ENCODE results near the gene PCSK2. TPM values are rescaled to one million over a fixed set of nuclear protein-coding genes. Genes with fewer than 3 reads are reported as not detected.

The PCSK2 gene
- total RNA-seq, 3 donors from 2014 or later (not counting 1 experiment from before 2014, with no cell fraction given): not detected

DNA sequence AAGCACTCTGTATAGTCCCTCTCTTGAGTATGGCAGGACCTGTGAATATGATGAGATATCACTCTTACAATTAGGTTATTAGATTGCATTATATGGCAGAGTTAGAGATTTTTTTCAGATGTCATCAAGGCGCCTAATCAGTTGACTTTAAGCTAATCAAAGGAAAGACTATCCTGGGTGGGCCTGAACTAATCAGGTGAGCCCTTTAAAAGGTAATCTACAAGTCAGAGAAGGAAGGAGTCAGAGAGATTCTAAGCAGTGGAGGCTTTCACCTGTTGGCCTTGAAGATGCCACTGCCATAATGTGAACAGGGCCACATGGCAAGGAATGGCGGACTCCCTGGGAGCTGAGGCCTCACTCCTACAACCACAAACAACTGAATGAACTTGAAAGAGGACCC is 152.8 kb downstream of the PCSK2 start:
- Mint-ChIP-seq H3K9me3 (no peaks in the 10 kb centered on the region), H3K4me1 (no peaks in the 10 kb centered on the region), H3K27ac (no peak overlapping the region), H3K36me3 (no peaks in the 10 kb centered on the region), H3K27me3 (ENCODE audit: low read depth in 2 of 2) (peaks cover 9 to 13% of the 10 kb centered on the region in 2 donors), H3K4me3 (no peak overlapping the region)
- Histone ChIP-seq H3K4me3 (ENCODE audit: low read length) (no peak overlapping the region), H3K4me1 (ENCODE audit: control insufficient read depth, insufficient read depth, low read length) (no peaks in the 10 kb centered on the region), H3K9me3 (ENCODE audit: control insufficient read depth, insufficient read depth, low read length) (no peaks in the 10 kb centered on the region), H3K27ac (ENCODE audit: low read length) (no peak overlapping the region), H3K27me3 (ENCODE audit: control insufficient read depth, insufficient read depth, low read length) (no peaks in the 10 kb centered on the region), H3K36me3 (ENCODE audit: control insufficient read depth, insufficient read depth, low read length) (no peaks in the 10 kb centered on the region)
- ATAC-seq: no peak
- intact Hi-C loops (cut with micrococcal nuclease): no loop called here
- WGBS (ENCODE audit: insufficient coverage): 82% methylated on average over 2 of the region's 2 CpGs
- TF ChIP-seq, protein P1, sequence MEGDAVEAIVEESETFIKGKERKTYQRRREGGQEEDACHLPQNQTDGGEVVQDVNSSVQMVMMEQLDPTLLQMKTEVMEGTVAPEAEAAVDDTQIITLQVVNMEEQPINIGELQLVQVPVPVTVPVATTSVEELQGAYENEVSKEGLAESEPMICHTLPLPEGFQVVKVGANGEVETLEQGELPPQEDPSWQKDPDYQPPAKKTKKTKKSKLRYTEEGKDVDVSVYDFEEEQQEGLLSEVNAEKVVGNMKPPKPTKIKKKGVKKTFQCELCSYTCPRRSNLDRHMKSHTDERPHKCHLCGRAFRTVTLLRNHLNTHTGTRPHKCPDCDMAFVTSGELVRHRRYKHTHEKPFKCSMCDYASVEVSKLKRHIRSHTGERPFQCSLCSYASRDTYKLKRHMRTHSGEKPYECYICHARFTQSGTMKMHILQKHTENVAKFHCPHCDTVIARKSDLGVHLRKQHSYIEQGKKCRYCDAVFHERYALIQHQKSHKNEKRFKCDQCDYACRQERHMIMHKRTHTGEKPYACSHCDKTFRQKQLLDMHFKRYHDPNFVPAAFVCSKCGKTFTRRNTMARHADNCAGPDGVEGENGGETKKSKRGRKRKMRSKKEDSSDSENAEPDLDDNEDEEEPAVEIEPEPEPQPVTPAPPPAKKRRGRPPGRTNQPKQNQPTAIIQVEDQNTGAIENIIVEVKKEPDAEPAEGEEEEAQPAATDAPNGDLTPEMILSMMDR (IDR thresholded peaks at IDR 0.05): no peak
- no peak for DNase-seq

DNA sequence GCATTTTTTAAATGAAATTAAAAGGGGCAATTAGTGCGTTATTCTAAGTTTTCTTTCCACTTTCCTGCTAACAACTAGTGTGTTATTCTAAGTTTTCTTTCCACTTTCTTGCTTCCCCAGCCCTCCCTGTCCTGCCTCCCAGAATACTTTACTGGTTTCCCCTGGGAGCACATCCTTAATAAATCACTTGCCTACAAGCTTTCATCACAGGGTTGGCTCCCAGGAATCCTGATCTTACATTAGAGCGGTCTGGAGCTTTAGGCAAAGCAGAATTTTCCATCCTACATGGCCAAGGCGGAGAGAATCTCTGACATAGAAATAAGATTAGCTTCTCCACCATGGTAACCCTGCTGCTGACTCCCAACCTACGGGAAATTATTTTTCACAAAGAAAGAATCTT is 154.0 kb downstream of the PCSK2 start:
- Mint-ChIP-seq H3K4me3 (no peak overlapping the region), H3K27ac (no peak overlapping the region)
- TF ChIP-seq, protein P1 (IDR thresholded peaks at IDR 0.05): no peak

DNA sequence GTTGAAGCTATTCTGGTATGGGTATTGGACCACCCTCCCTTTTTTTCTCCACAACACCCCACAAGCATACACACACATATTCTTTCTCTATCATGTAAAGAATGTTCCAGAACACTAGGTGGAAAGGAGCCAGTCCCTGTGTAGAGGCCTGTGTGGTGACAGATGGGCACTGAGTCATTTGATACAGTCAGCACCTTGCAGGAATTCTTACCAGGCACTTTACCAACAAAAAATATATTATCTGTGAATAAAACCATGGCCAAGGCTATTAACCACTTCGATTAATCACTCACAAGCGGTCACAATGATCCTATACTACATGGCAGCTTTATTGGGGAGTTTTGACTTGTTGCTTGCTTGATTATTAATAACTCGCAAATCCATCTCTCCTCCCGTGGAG is 154.9 kb downstream of the PCSK2 start:
- H3K27ac Mint-ChIP-seq: no peak overlapping the region
- Histone ChIP-seq H3K27ac (ENCODE audit: low read length) (no peak overlapping the region), H3K36me3 (ENCODE audit: control insufficient read depth, insufficient read depth, low read length) (no peaks in the 10 kb centered on the region), H3K4me3 (ENCODE audit: low read length) (no peak overlapping the region), H3K4me1 (ENCODE audit: control insufficient read depth, insufficient read depth, low read length) (no peaks in the 10 kb centered on the region), H3K9me3 (ENCODE audit: control insufficient read depth, insufficient read depth, low read length) (no peaks in the 10 kb centered on the region), H3K27me3 (ENCODE audit: control insufficient read depth, insufficient read depth, low read length) (no peaks in the 10 kb centered on the region)
- H3K4me1 Mint-ChIP-seq: no peaks in the 10 kb centered on the region
- WGBS (ENCODE audit: insufficient coverage): 87% methylated on average over 2 of the region's 4 CpGs
- H3K36me3 Mint-ChIP-seq: no peaks in the 10 kb centered on the region
- no peak overlapping the region for H3K4me3 Mint-ChIP-seq
- TF ChIP-seq, protein P1 (IDR thresholded peaks at IDR 0.05): no peak
- intact Hi-C loops (cut with micrococcal nuclease): no loop called here
- H3K9me3 Mint-ChIP-seq: no peaks in the 10 kb centered on the region
- ATAC-seq (no peak), DNase-seq (no peak)
- peaks cover 9 to 21% of the 10 kb centered on the region in 2 donors for H3K27me3 Mint-ChIP-seq (ENCODE audit: low read depth in 2 of 2)

More for the DNA sequence above, 154.0 kb downstream of the PCSK2 start:
- DNase-seq (no peak), ATAC-seq (no peak)
- Mint-ChIP-seq H3K9me3 (no peaks in the 10 kb centered on the region), H3K4me1 (no peaks in the 10 kb centered on the region), H3K36me3 (no peaks in the 10 kb centered on the region), H3K27me3 (ENCODE audit: low read depth in 2 of 2) (peaks cover 9 to 21% of the 10 kb centered on the region in 2 donors)
- Histone ChIP-seq H3K36me3 (ENCODE audit: control insufficient read depth, insufficient read depth, low read length) (no peaks in the 10 kb centered on the region), H3K4me3 (ENCODE audit: low read length) (no peak overlapping the region), H3K27ac (ENCODE audit: low read length) (no peak overlapping the region), H3K9me3 (ENCODE audit: control insufficient read depth, insufficient read depth, low read length) (no peaks in the 10 kb centered on the region), H3K27me3 (ENCODE audit: control insufficient read depth, insufficient read depth, low read length) (no peaks in the 10 kb centered on the region), H3K4me1 (ENCODE audit: control insufficient read depth, insufficient read depth, low read length) (no peaks in the 10 kb centered on the region)
- intact Hi-C loops (cut with micrococcal nuclease): no loop called here
- 74% methylated on average over 4 of the region's 4 CpGs for WGBS (ENCODE audit: insufficient coverage)

DNA sequence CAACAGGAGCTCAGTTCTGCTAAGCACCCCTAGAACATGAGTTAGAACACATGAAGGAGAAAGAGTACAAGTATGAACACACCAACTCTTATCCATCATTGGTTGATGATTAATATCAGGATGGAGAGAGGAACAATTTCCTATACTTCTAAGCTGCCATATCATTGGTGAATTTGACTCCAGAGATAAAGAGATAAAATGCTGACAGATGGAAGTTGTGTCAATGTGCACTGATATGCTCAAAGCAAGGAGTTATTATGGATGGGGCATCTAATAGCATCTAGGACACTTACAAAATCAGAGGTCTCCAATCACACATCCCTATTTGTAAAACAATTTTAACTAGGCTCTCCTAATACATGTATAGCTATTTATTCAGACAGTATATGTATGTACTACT is 159.0 kb downstream of the PCSK2 start:
- no peak overlapping the region for H3K4me3 ChIP-seq (ENCODE audit: low read length)
- intact Hi-C loops (cut with micrococcal nuclease): no loop called here
- Mint-ChIP-seq H3K27me3 (ENCODE audit: low read depth in 2 of 2) (peaks cover 13 to 34% of the 10 kb centered on the region in 2 donors), H3K4me3 (no peak overlapping the region), H3K9me3 (no peaks in the 10 kb centered on the region), H3K36me3 (no peaks in the 10 kb centered on the region), H3K4me1 (no peaks in the 10 kb centered on the region), H3K27ac (no peak overlapping the region)
- peaks cover 2% of the 10 kb centered on the region for H3K27me3 ChIP-seq (ENCODE audit: control insufficient read depth, insufficient read depth, low read length)
- no peak overlapping the region for H3K27ac ChIP-seq (ENCODE audit: low read length)
- DNase-seq: no peak
- no peaks in the 10 kb centered on the region for H3K4me1 ChIP-seq (ENCODE audit: control insufficient read depth, insufficient read depth, low read length)
- no peak for ATAC-seq
- no peaks in the 10 kb centered on the region for H3K9me3 ChIP-seq (ENCODE audit: control insufficient read depth, insufficient read depth, low read length)
- H3K36me3 ChIP-seq (ENCODE audit: control insufficient read depth, insufficient read depth, low read length): no peaks in the 10 kb centered on the region
- TF ChIP-seq, protein P1 (IDR thresholded peaks at IDR 0.05): no peak
